ENCODE results near the gene DENND2A.

GRCh38 chr7:140484951-140485499 lies 155.6 kb downstream of the DENND2A start:
- TF ChIP-seq CTCF (IDR thresholded peaks at IDR 0.05) (no peak), POLR2A (IDR thresholded peaks at IDR 0.05) (no peak)

Measured in thyroid gland (tissue), 4 donors.